Hematopoietic multipotent progenitor cell treated with erythropoietin and hydrocortisone succinate and interleukin-3 and kit ligand, for 4 days (in vitro differentiated cells): ENCODE data around the gene PSMC1.
"Not testable (repeated sequence)": the region's sequence is repeated elsewhere in the genome, so short reads cannot be mapped to it uniquely, and the experiment has no call there.

Experiments used
- DNase-seq: peaks from one replicate; pipeline ENCODE4 v3.0.0-alpha.2; 2015

The PSMC1 gene

GRCh38 chr14:90256354-90257131, at the start of gene PSMC1:
PSMC1 (plus strand) TSS chr14:90256553; CDS start chr14:90256598, 45 bp downstream.
- peak; percentile 97 for DNase-seq

GRCh38 chr14:90213099-90213748, 43.1 kb upstream of the PSMC1 start:
- no peak for DNase-seq

DNA sequence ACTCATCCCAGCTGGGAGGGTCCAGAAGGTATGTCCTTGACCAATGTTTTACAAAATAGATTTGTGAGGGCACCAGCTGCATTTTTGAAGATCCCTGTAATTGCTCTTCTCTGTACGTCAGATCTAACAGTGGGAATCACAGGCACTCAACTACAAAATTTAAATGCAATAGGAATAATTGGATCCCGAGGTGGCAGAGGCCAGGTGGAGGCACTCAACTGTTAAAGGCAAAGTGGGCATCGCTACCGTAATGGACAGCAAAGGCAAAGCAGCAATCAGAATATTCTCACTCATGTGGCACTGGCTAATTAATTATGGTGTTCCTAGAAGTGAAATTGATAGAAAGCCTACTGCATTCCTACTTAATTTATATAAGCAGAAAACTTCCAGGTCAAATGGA, 27.9 kb upstream of the PSMC1 start:
- no peak for DNase-seq

DNA sequence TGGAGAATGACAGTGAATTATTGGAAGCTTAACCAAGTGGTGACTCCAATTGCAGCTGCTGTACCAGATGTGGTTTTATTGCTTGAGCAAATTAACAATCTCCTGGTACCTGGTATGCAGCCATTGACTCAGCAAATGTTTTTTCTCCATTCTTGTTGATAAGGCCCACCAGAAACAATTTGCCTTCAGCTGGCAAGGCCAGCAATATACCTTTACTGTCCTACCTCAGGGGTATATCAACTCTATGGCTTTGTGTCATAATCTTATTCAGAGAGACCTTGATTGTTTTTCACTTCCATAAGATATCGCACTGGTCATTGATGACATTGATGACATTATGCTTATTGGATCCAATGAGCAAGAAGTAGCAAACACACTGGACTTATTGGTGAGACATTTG, 26.4 kb upstream of the PSMC1 start:
- not testable (repeated sequence) for DNase-seq

DNA sequence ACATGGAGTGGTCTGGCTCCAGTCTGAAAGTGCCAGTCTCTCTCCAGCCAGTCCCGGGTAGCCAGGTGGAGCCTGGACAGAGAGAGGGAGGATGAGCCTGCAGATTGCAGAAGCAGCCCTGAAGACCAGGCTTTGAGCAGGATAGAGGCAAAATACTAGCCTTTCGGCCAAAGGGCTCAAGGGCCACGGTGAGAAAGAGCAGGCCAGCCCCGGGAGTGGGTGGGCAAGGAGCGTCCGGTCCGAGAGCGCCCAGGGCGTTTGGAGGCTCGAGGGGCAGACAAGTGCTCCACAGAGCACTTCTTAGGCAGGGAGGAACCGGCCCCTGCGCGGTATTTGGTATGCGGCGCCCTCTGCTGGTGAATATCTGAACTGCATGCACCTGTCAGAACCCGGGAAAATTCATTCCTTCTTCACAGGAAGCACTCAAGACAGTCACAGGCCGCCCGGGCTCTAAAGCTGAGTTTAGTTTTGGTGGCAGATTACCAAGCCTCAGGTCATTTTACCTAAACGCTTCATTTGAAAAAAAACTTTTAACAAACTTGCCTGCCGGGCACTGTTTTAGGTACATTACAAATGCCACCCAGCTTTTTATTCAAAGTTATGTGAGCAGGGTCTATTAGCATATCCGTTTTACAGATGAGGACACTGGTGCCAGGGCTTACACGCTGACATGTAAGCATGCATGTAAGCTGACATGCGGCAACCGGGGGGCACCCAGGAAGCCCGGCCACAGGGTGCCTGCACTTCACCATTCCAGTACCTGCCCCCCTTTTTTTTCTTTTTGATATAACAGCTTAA, 21.0 kb upstream of the PSMC1 start:
- peak; percentile 80 for DNase-seq

- DNase-seq: no peak
Measured at GRCh38 chr14:90239139-90239538, 17.2 kb upstream of the PSMC1 start.

DNA sequence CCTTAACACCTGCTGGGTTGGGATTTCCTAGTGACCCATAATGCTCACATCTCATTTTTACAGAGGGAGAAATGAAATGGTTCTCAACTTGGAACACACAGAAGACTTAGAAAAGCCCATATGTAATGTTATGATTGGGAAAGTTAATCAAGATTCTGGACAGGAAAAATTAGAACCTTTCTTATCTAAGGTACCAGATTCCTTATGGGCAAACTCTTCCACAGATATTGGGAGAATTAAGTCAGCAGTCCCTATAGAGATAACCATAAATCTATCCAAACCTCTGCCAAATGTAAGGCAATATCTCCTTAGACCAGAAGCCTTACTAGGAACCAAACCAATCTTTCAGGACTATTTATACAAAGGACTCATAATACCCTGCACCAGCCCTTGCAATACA, 13.9 kb upstream of the PSMC1 start:
- no peak for DNase-seq

- no peak for DNase-seq
Measured at GRCh38 chr14:90246936-90247335, 9.4 kb upstream of the PSMC1 start.

GRCh38 chr14:90247441-90247840, 8.9 kb upstream of the PSMC1 start:
- DNase-seq: not testable (repeated sequence)

- DNase-seq: no peak
Measured at GRCh38 chr14:90248594-90248993, 7.8 kb upstream of the PSMC1 start.

DNA sequence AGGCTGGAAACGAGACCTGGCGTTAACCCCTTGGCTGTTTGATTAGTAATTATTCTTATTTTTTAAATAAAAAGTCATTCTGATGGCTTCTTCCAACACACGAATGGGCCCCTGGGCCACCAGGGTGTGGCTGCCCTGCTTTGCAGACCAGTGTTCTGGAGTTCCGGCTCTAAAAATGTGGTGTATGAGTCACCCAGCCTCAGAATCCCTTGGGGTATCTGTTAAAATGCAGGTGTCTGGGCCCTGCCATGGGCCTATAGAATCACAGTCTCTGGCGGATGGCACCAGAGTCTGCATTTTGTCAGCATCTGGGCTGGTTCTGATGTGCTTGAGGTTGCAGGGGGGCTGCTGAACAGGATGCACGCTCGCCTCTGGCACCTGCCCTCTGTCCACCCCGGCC, 2.5 kb upstream of the PSMC1 start:
- DNase-seq: no peak

- DNase-seq: peak; percentile 37
Measured at GRCh38 chr14:90255871-90256270, 482 bp upstream of the PSMC1 start.

GRCh38 chr14:90263748-90264449, 7.5 kb downstream of the PSMC1 start:
- DNase-seq: no peak

GRCh38 chr14:90266441-90267154, 10.2 kb downstream of the PSMC1 start:
- DNase-seq: no peak

DNA sequence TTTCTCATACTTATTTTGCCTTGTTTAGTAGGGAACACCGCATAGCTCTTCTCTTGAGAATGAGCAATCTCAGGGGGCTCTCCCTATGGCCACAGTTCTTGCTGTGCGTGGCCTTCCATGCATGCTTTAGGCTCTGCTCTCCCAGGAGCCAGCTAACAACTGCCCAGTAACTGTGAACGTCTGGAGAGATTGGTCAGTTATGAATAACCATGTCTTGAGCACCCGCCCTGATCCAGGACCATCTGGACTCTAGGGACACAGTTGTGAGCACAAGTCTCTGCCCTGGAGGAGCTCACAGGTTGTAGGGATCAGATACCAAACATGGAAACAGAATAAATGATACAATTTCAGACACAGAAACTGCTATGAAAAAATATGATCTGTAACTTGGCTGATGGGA, 12.1 kb downstream of the PSMC1 start:
- no peak for DNase-seq

DNA sequence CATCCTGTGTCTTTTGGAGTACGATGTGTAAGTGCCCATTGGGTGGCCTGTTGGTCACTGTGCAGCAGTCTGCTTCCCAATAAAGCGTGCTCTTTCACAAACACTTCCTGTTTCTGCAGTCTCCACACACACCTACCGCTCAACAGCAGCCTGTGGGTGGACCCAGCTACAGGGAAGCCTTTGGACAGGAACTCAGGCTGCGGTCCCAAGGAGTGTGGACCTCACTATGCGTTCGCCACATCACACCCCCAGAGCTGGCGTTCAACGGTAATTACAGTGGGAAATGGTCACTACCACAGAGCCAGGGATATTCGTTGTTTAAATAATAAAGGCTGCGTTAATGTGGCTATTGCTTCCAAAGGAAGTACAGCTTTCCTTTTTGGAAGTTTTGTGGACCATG, 16.2 kb downstream of the PSMC1 start:
- no peak for DNase-seq

DNA sequence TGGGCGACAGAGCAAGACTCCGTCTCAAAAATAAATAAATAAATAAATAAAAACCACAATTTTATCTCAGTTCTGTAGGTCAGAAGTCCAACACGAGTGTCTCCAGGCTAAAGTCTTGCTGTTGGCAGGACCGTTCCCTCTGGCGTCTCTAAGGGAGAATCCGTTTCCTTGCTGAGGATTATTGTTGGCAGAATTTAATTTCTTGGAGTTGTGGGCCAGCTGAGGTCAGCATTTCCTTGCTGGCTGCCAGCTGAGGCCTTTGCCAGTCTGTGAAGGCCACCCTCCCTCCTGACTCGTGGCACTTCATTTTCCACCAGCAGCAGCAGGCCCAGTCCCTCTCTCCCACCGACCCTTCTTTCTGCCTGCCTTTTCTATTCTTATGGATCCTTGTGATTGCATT, 17.2 kb downstream of the PSMC1 start:
- DNase-seq: no peak

GRCh38 chr14:90274019-90274418, 17.7 kb downstream of the PSMC1 start:
- DNase-seq: peak; percentile 35

GRCh38 chr14:90274808-90275457, 18.6 kb downstream of the PSMC1 start:
- no peak for DNase-seq

- no peak for DNase-seq
Measured at GRCh38 chr14:90275458-90275814, 19.1 kb downstream of the PSMC1 start.

DNA sequence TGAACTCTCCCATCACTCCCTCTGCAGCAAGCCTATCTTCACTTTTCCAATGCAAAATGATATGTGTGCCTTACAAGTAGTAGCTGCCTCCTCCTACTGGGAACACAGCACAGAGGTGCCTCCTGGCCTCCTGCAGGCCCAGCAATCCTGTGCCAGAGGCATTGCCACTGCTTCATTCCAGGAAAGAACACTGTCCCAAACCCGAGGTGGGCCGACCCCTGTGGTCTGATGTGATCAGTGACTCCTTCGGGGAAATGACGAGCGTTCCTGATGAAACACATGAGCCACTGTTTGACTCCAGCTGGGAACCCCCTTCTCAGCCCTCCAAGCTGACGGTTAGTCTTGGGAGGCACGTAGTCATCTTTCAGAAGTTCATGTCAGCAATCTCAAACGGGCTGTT, 19.5 kb downstream of the PSMC1 start:
- no peak for DNase-seq
